ENCODE data around the gene C6orf15. TPM values are rescaled to one million over a fixed set of nuclear protein-coding genes. Genes with fewer than 3 reads are reported as not detected.

Gene C6orf15
- total RNA-seq, 4 donors from 2014 or later, result 1.6 TPM; not detected in 3

DNA sequence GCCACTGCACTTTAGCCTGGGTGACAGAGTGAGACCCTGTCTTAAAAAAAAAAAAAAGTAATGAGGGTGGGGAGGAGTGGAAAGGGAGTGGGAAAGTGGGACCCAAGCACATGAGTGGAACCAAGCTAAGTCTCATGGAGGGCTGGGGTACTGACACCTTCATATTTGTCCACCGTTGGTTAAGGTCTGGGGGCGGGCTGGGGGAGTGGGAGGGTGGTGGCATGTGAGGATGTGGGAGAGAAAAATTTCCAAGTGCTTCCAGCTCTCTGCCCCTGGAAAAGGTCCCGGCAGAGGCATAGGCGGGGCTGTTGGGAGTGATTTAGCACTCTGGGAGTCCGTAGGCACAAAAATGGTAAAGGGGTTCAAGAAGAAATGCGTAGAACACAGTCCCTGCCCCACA is 20.4 kb upstream of the C6orf15 start:
- Histone ChIP-seq H3K4me3 (no peak overlapping the region), H3K36me3 (no peaks in the 10 kb centered on the region), H3K4me1 (peaks cover 4 to 26% (median 4%) of the 10 kb centered on the region in 3 donors), H3K9me3 (no peaks in the 10 kb centered on the region), H3K27me3 (peaks cover 0 to 3% (median 0%) of the 10 kb centered on the region in 4 donors), H3K27ac (no peak overlapping the region)
- DNase-seq, result no peak
- intact Hi-C loops (cut with DNase I), result no loop called here
- 58 to 69% methylated on average over 4 to 5 of the region's 6 CpGs for WGBS, 2 donors
- TF ChIP-seq, protein P1, sequence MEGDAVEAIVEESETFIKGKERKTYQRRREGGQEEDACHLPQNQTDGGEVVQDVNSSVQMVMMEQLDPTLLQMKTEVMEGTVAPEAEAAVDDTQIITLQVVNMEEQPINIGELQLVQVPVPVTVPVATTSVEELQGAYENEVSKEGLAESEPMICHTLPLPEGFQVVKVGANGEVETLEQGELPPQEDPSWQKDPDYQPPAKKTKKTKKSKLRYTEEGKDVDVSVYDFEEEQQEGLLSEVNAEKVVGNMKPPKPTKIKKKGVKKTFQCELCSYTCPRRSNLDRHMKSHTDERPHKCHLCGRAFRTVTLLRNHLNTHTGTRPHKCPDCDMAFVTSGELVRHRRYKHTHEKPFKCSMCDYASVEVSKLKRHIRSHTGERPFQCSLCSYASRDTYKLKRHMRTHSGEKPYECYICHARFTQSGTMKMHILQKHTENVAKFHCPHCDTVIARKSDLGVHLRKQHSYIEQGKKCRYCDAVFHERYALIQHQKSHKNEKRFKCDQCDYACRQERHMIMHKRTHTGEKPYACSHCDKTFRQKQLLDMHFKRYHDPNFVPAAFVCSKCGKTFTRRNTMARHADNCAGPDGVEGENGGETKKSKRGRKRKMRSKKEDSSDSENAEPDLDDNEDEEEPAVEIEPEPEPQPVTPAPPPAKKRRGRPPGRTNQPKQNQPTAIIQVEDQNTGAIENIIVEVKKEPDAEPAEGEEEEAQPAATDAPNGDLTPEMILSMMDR (IDR thresholded peaks at IDR 0.05), result no peak

DNA sequence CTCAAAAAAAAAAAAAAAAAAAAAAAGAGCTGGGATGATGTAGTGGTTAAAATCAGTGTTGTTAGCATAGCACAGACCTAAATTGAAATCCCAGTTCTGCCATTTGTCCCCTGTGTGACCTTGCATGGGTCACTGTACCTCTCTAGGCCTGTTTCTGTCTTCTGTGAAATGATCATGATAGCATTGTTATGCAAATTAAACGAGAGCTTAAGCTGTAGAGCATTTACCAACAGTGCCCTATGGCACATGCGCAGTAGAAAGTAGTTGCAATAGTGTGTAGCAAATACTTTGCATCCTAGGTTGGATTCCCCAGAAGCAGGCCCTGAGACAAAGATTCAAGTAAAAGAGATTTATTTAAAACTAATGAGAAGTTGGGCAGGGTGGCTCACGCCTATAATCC is 19.2 kb upstream of the C6orf15 start:
- intact Hi-C loops (cut with DNase I), result no loop called here
- TF ChIP-seq, protein P1 (IDR thresholded peaks at IDR 0.05), result no peak
- TF ChIP-seq POLR2A (IDR thresholded peaks at IDR 0.05), result no peak
- WGBS, 2 donors, result 90 to 91% methylated on average over 3 of the region's 3 CpGs
- no peaks in the 10 kb centered on the region for H3K36me3 ChIP-seq
- peaks cover 0 to 3% (median 0%) of the 10 kb centered on the region in 4 donors for H3K27me3 ChIP-seq
- no peaks in the 10 kb centered on the region for H3K9me3 ChIP-seq
- H3K4me1 ChIP-seq, result peaks cover 0 to 28% (median 1%) of the 10 kb centered on the region in 3 donors
- DNase-seq, result no peak
- H3K4me3 ChIP-seq, result no peak overlapping the region
- H3K27ac ChIP-seq, result no peak overlapping the region

DNA sequence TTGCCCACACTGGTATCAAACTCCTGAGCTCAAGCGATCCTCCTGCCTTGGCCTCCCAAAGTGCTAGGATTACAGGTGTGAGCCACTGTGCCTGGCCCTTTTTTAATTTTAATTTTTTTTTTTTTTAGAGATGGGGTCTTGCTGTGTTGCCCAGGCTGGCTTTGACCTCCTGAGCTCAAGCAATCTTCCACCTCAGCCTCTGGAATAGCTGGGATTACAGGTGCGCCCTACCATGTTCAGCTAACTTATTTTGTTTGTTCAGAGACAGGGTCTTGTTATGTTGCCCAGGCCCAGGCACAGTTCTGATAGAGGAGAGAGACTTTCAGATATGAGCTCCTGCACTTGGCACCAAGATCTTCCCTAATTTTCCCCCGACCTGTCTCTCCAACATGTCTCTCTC is 18.4 kb upstream of the C6orf15 start:
- H3K27ac ChIP-seq, result no peak overlapping the region
- no peak for DNase-seq
- H3K4me3 ChIP-seq, result no peak overlapping the region
- H3K27me3 ChIP-seq, result peaks cover 0 to 3% (median 0%) of the 10 kb centered on the region in 4 donors
- intact Hi-C loops (cut with DNase I), result no loop called here
- no peaks in the 10 kb centered on the region for H3K9me3 ChIP-seq
- TF ChIP-seq, protein P1 (IDR thresholded peaks at IDR 0.05), result no peak
- no peak for TF ChIP-seq POLR2A (IDR thresholded peaks at IDR 0.05)
- 93 to 100% methylated on average over 3 of the region's 3 CpGs for WGBS, 2 donors
- H3K36me3 ChIP-seq, result no peaks in the 10 kb centered on the region
- peaks cover 0 to 37% (median 8%) of the 10 kb centered on the region in 3 donors for H3K4me1 ChIP-seq

DNA sequence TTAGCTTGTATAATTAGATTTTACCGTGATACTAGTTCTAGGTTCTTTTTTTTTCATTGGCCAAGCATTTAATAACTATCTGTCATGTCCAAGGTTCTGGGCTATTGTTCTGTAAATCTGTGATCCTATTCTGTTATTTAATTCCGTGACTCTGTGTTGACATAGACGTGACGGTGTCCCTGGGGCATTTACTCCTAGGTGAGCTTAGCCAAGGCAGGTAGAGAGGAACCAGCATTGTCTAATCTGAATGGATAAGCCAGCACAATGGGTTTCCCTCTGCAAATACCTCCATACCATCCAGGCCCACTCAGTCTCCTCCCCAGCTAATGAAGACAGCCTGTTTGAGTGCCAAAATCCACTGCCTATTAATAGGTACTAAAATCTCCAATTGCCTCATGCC is 16.8 kb upstream of the C6orf15 start:
- Histone ChIP-seq H3K27ac (no peak overlapping the region), H3K27me3 (peaks cover 0 to 3% (median 0%) of the 10 kb centered on the region in 4 donors), H3K4me3 (no peak overlapping the region), H3K36me3 (no peaks in the 10 kb centered on the region), H3K4me1 (peaks cover 4 to 53% (median 17%) of the 10 kb centered on the region in 3 donors), H3K9me3 (no peaks in the 10 kb centered on the region)
- DNase-seq, result no peak
- WGBS, 2 donors, result 39 to 58% methylated on average over 4 of the region's 4 CpGs
- intact Hi-C loops (cut with DNase I), result no loop called here
- TF ChIP-seq, protein P1 (IDR thresholded peaks at IDR 0.05), result no peak
- no peak for TF ChIP-seq POLR2A (IDR thresholded peaks at IDR 0.05)

DNA sequence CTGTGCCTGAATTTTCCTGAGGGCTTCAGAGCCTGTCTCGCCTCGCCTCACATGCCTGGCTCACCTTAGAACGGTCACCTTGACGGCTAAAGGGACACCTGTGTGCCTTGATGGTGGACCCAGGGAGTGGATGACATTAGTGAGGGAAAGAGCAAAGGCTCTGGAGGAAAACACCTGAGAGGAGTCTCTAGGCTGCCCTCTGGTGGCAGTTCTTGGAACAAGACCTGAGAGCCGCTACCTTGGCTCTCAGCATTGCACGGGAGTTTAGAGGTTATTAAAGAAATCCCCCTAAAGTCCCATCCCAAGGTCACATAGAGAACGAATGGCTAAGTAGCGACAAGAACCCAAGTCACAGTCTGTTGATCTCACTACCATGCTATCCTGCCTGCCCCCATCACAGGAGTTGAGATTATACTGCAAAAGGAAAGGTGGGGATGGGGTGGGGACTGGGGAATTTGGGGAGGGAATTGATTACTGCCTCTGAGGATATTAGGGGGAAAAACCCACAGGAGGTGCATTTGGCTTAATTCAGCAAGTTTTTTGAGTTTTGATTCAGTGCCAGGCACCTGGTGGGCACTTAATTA is 15.8 kb upstream of the C6orf15 start:
- H3K4me3 ChIP-seq, result no peak overlapping the region
- intact Hi-C loops (cut with DNase I), result no loop called here
- H3K27ac ChIP-seq, result no peak overlapping the region
- H3K9me3 ChIP-seq, result no peaks in the 10 kb centered on the region
- peaks cover 0 to 3% (median 0%) of the 10 kb centered on the region in 4 donors for H3K27me3 ChIP-seq
- no peak for DNase-seq
- no peaks in the 10 kb centered on the region for H3K36me3 ChIP-seq
- no peak for TF ChIP-seq POLR2A (IDR thresholded peaks at IDR 0.05)
- TF ChIP-seq, protein P1 (IDR thresholded peaks at IDR 0.05), result peak; percentile 63 to 87 (median 77)
- WGBS, 2 donors, result 3 to 8% methylated on average over 3 to 8 of the region's 8 CpGs
- H3K4me1 ChIP-seq, result peaks cover 4 to 61% (median 17%) of the 10 kb centered on the region in 3 donors

Measured in esophagus squamous epithelium (tissue), 5 donors.